ENCODE data around the gene IKBKG.
"Not testable (repeated sequence)": the region's sequence is repeated elsewhere in the genome, so short reads cannot be mapped to it uniquely, and the experiment has no call there.

IKBKG gene

DNA sequence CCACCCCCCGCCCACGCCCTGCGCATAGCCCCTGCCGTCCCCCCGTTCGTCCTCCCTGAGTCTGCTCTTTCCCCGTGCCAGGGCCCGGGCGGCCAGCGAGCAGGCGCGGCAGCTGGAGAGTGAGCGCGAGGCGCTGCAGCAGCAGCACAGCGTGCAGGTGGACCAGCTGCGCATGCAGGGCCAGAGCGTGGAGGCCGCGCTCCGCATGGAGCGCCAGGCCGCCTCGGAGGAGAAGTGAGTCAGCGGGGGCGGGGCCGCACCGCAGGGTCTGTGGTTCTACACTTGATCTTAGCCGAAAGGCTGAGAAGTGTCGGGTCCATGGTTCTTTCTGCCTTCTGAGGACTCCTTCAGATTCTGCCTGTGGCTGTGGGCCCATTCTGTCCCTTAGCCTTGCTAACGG lies 12.9 kb downstream of the IKBKG start:
- not testable (repeated sequence) for DNase-seq

GRCh38 chrX:154562295-154562694 lies 14.9 kb downstream of the IKBKG start:
- DNase-seq, result not testable (repeated sequence)

- DNase-seq, result not testable (repeated sequence)
These were observed 22.9 kb downstream of the IKBKG start for GRCh38 chrX:154570361-154570760.

- not testable (repeated sequence) for DNase-seq
These were observed 25.6 kb downstream of the IKBKG start for GRCh38 chrX:154573061-154573460.

DNA sequence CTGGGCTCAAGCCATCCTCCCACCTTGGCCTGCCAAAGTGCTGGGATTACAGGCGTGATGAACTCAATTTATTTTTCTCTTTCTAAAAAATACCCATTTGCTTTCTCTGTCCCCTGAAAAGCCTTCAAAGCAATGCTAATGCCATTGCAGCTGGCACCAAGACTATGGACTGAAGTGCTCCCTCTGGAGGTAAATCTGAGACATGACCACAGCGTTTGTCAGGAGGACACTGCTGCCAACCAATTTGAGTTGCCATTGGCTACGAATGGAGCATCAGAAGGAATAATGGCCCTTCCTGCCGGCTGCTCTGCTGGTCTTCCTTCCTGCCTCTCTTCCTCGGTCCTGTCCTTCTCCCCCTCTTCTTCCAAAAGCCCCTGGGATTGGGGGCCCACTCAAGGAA lies 27.7 kb downstream of the IKBKG start:
- DNase-seq, result not testable (repeated sequence)

DNA sequence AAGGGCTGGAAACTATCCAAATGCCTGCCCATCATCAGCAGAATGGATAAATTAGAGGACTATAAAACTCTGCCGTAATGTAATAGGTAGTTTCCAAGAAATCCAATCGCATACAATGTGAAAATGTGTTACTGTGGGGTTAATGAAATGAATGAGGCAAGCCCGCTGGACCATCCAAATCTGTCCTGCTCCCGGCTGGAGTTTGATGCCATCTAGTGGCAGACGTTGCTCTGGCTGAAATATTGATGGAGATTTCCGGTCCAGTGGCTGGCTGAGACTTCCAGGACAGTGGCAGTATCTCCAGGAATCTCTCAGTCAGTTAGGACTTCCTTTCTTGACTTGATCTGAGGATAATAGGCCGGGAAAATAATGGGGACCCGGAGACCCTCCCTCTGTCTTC lies 35.6 kb downstream of the IKBKG start:
- not testable (repeated sequence) for DNase-seq

GRCh38 chrX:154584585-154585183 lies 37.3 kb downstream of the IKBKG start, which contains the start of gene CTAG1A:
TSS of gene CTAG1A (plus strand) at chrX:154585133. CDS start at chrX:154585207, 74 bp downstream.
- not testable (repeated sequence) for DNase-seq

DNA sequence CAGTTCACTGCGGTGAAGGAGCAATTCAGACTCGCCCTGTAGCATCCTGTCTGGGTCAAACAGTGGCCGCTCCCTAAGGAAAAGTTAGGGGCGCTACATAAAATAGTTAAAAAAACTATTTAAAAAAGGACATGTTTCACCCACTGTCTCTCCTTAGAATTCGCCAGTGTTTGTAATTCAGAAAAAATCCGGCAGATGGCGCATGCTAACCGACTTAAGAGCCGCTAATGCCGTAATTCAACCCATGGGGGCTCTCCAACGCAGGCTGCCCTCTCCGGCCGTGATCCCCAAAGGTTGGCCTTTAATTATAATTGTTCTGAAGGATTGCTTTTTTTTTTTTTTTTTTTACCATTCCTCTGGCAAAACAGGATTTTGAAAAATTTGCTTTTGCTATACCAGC lies 43.0 kb downstream of the IKBKG start:
- not testable (repeated sequence) for DNase-seq

GRCh38 chrX:154592505-154592904 lies 45.1 kb downstream of the IKBKG start:
- no peak for DNase-seq

DNA sequence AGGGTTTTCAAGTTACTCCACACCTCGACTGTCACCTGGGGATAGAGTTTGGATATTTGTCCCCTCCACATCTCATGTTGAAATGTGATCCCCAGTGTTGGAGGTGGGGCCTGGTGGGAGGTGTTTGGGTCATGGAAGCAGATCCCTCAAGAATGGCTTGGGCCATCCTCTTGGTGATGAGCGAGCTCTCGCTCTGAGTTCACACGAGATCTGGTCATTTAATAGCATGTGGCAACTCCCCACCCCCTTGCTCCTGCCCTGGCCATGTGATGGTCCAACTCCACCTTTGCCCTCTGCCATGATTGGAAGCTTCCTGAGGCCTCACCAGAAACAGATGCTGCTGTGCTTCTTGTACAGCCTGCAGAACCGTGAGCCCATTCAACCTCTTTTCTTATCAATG lies 45.8 kb downstream of the IKBKG start:
- no peak for DNase-seq

DNA sequence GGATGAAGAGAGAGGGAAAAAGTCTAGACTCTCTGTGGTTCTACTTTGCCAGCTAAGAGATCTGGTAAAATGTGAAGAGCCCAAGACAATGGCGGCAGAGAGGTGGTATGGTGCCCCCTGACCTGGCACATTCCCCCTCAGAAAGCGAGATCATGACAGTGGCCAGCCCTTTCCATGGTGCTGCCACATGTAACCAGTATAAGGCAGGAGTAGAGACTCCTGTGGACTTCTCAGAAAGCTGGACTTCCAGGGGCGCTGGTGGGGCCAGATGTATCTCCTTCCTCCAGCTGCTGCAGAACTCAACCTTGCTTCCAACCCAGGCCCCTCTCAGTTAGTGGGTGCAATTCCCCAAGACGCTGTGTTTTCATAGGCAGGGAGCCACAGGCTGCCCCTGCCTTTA lies 47.1 kb downstream of the IKBKG start:
- DNase-seq, result no peak

GRCh38 chrX:154595559-154596249 lies 48.3 kb downstream of the IKBKG start:
- DNase-seq, result peak in 2 of 3 donors; percentile 23 to 28

DNA sequence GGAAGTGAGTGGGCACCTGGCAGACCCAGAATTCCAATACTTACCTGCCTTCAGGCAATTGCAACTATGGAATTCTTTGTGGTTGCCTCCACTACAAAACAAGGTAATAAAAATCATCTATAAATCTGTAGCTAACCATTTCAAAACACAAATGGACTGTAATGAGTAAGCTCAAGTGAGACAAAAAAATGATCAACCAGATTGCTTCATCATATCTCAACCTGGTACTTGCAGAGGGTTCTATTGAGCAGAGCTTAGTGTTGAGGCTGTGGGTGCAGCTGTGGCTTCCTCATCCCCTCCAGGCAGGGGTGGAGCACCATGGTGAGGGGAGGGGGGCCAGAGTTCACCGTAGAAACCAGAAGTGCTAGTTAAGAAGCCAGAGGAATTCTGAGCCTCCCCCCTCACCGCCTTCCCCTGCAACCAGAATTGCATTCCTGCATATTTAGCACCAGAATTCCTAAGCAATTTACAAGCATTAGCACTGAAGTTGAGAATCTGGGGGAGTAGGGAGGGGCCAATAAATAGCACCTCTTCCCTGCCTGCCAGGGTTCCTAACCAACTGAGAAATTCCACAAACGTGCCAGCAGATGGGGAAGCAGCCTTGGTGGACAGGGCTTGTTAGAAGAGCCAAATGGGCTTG lies 49.0 kb downstream of the IKBKG start:
- DNase-seq, result peak in 2 of 3 donors; percentile 13 to 20

GRCh38 chrX:154597221-154597620 lies 49.8 kb downstream of the IKBKG start:
- no peak for DNase-seq

DNA sequence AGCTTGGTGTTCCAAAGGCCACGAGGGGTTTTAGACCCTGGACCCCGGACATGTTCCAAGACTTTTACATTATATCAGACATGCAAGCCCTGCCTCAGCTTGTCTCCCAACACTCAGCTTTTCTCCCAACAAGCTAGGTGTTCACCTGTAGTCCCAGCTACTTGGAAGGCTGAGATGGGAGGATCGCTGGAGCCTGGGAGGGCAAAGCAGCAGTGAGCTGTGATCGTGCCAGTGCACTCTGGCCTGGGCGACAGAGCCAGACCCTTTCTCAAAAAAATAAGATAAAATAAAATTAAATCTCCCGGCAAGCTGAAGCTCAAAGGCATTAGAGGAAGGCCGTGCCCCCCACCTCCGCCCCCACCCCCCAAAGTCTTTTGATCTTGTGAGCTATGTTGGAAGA lies 51.2 kb downstream of the IKBKG start:
- DNase-seq, result no peak

DNA sequence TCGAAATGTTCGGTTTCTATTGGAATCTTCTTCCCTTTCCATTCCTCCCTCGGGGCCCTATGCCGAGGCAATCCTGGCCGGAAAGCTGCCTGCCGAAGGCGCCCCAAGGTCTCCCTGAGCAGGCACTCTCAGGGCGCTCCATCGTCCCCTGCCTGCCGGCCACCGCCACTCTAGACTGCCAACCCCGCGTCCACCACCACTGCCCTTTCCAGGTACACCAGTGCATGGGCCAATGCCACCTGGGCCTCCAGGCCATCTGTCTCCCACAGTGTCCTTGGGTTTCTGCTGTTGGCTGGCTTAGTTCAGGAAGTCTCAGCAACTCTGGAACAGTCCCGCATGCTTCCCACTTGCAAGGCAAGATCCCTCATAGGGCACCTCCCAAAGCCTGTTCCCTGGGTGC lies 52.1 kb downstream of the IKBKG start:
- DNase-seq, result no peak

- no peak for DNase-seq
These were observed 53.4 kb downstream of the IKBKG start for GRCh38 chrX:154600759-154601374.

DNA sequence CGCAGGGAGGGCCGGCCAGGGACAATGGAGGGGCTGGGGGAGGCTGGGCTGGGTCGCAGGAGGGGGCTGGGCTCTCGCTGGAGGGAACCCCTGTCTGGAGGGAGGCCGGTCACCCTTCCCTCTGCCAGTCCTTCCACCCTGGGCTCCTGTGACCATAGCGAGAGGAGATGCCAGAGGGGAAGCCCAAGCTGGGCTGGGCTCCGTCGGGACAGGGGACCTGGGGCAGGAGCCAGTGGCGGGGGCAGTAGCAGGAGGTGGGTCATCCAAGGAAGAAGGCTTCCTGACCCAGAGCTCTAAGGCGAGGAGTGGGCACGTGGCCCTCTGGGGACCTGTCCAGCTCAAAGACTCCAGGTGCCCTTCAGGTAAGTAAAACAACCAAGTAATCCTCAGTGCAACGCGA lies 54.8 kb downstream of the IKBKG start:
- no peak for DNase-seq

DNA sequence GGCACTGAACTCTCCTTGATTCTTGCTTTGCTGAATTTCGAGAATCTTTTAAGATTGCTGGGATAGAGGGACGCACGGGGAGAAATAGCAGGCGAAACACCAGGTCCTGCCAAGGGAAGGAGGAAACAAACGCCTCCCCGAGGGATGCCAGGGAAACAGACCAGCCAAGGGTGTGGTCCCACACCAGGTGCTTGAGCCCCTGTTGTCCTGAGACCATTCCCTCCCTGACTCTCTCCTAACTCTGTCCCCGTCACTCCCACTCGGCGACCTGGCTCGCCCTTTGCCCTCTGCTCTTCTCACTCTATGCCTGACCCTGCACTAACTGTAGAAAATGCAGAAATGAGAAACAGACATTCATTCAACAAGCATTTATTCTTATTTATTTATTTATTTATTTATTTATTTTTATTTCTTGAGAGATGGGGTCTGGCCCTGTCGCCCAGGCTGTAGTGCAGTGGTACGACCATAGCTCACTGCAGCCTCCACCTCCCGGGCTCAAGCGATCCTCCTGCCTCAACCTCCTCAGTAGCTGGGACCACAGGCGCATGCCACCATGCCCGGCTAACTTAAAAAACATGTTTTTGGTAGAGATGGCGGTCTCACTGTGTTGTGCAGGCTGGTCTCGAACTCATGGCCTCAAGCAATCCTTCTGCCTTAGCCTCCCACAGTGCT lies 55.5 kb downstream of the IKBKG start:
- no peak for DNase-seq

GRCh38 chrX:154603438-154604430 lies 56.3 kb downstream of the IKBKG start:
- peak in 2 of 3 donors; percentile 9 to 13 for DNase-seq

DNA sequence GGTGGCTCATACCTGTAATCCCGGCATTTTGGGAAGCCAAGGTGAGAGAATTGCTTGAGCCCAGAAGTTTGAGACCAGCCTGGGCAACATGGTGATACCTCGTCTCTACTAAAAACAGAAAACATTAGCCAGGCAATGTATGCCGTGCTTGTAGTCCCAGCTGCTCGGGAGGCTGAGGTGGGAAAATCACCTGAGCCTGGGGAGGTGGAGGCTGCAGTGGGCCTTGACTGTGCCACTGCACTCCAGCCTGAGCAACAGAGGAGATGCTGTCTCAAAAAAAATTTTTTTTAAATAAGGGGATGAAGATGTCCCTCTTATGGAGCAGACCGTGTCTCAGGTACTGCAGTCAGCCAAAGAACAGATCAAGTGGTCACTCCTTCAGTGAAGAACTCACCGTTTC lies 58.1 kb downstream of the IKBKG start:
- no peak for DNase-seq

GRCh38 chrX:154607370-154607769 lies 60.0 kb downstream of the IKBKG start:
- no peak for DNase-seq
